Right atrium auricular region (tissue), 2 donors: ENCODE results near the gene PDILT. TPM values are rescaled to one million over a fixed set of nuclear protein-coding genes. Genes with fewer than 3 reads are reported as not detected.

Source experiments
- DNase-seq: peaks from one replicate; pipeline ENCODE4 v3.0.0-alpha.2; 2019; ENCODE audit warnings: low spot score
- H3K27ac ChIP-seq, 2 donors: fragments of 200-600 bp; sonication (generic); 1 replicate in 1 of 2; 2 replicates in 1 of 2; pipeline ENCODE4 v1.5.1; 2016 to 2019
- H3K27me3 ChIP-seq, 2 donors: fragments of 200-600 bp; sonication (generic); one replicate each; pipeline versions ENCODE4 v1.5.1 to v1.6.0; 2017 to 2019
- H3K36me3 ChIP-seq: fragments of 200-600 bp; sonication (generic); one replicate; pipeline ENCODE4 v1.5.1; 2016
- H3K4me1 ChIP-seq, 2 donors: fragments of 200-600 bp; sonication (generic); one replicate each; pipeline versions ENCODE4 v1.5.1 to v1.6.0; 2017 to 2019
- H3K4me3 ChIP-seq, 2 donors: fragments of 200-600 bp; sonication (generic); 1 replicate in 1 of 2; 2 replicates in 1 of 2; pipeline ENCODE4 v1.5.1; 2017 to 2019; ENCODE audit warnings: mild to moderate bottlenecking in 1 of 2, moderate library complexity in 1 of 2
- H3K9me3 ChIP-seq, 2 donors: fragments of 200-600 bp; sonication (generic); one replicate each; pipeline ENCODE4 v1.5.1; 2019
- CTCF ChIP-seq, 2 donors: fragments of 200-600 bp; sonication (generic); IDR thresholded peaks; one replicate each; pipeline ENCODE4 v1.5.1; 2019; ENCODE audit warnings: antibody characterized with exemption in 2 of 2
- total RNA-seq, 2 donors: library from RNA; depleted of rRNA; stranded (reverse); fragments of >200 nt; gene quantifications; one replicate each; pipeline ENCODE4 v1.1.0, GENCODE V29; 2016

The PDILT gene
- total RNA-seq, 2 donors from 2014 or later: not detected

- no peak for DNase-seq
- H3K9me3 ChIP-seq: no peaks in the 10 kb centered on the region
- H3K4me1 ChIP-seq: no peaks in the 10 kb centered on the region
- no peak overlapping the region for H3K27ac ChIP-seq
- TF ChIP-seq CTCF (IDR thresholded peaks at IDR 0.05): no peak
- H3K36me3 ChIP-seq: no peaks in the 10 kb centered on the region
- H3K27me3 ChIP-seq: no peaks in the 10 kb centered on the region
- H3K4me3 ChIP-seq: no peak overlapping the region
Measured at GRCh38 chr16:20401066-20401465, 3.5 kb downstream of the PDILT start.

- DNase-seq: no peak
- Histone ChIP-seq H3K4me1 (peaks cover 0 to under 1% of the 10 kb centered on the region in 2 donors), H3K9me3 (no peaks in the 10 kb centered on the region), H3K27me3 (no peaks in the 10 kb centered on the region), H3K27ac (no peak overlapping the region), H3K4me3 (no peak overlapping the region), H3K36me3 (no peaks in the 10 kb centered on the region)
- no peak for TF ChIP-seq CTCF (IDR thresholded peaks at IDR 0.05)
Measured at GRCh38 chr16:20399185-20399584, 5.4 kb downstream of the PDILT start.

GRCh38 chr16:20398603-20399002 is 5.9 kb downstream of the PDILT start:
- H3K27ac ChIP-seq: no peak overlapping the region
- no peak for TF ChIP-seq CTCF (IDR thresholded peaks at IDR 0.05)
- no peaks in the 10 kb centered on the region for H3K9me3 ChIP-seq
- no peaks in the 10 kb centered on the region for H3K36me3 ChIP-seq
- DNase-seq: no peak
- no peak overlapping the region for H3K4me3 ChIP-seq
- peaks cover 0 to 6% of the 10 kb centered on the region in 2 donors for H3K4me1 ChIP-seq
- no peaks in the 10 kb centered on the region for H3K27me3 ChIP-seq

GRCh38 chr16:20397468-20398074 is 7.0 kb downstream of the PDILT start:
- H3K4me3 ChIP-seq: no peak overlapping the region
- H3K27ac ChIP-seq: no peak overlapping the region
- no peak for DNase-seq
- H3K27me3 ChIP-seq: no peaks in the 10 kb centered on the region
- peaks cover 0 to 7% of the 10 kb centered on the region in 2 donors for H3K4me1 ChIP-seq
- no peaks in the 10 kb centered on the region for H3K36me3 ChIP-seq
- no peak for TF ChIP-seq CTCF (IDR thresholded peaks at IDR 0.05)
- H3K9me3 ChIP-seq: no peaks in the 10 kb centered on the region

- no peak overlapping the region for H3K27ac ChIP-seq
- H3K27me3 ChIP-seq: no peaks in the 10 kb centered on the region
- TF ChIP-seq CTCF (IDR thresholded peaks at IDR 0.05): no peak
- DNase-seq: no peak
- H3K4me3 ChIP-seq: no peak overlapping the region
- no peaks in the 10 kb centered on the region for H3K9me3 ChIP-seq
- H3K36me3 ChIP-seq: no peaks in the 10 kb centered on the region
- H3K4me1 ChIP-seq: peaks cover 0 to 7% of the 10 kb centered on the region in 2 donors
Measured at GRCh38 chr16:20396846-20397467, 7.6 kb downstream of the PDILT start.

GRCh38 chr16:20395946-20396345 is 8.6 kb downstream of the PDILT start:
- H3K4me1 ChIP-seq: peaks cover 0 to 7% of the 10 kb centered on the region in 2 donors
- H3K27me3 ChIP-seq: no peaks in the 10 kb centered on the region
- H3K4me3 ChIP-seq: no peak overlapping the region
- no peak overlapping the region for H3K27ac ChIP-seq
- H3K36me3 ChIP-seq: no peaks in the 10 kb centered on the region
- no peaks in the 10 kb centered on the region for H3K9me3 ChIP-seq
- no peak for DNase-seq
- no peak for TF ChIP-seq CTCF (IDR thresholded peaks at IDR 0.05)
